GM21381 (cell line): Measurements from ENCODE around the gene IL1RL1.
"Not testable (repeated sequence)": the region's sequence is repeated elsewhere in the genome, so short reads cannot be mapped to it uniquely, and the experiment has no call there.

Experiments
- ATAC-seq: cut with Tn5 transposase; IDR thresholded peaks from one replicate; pipeline ENCODE4 v1.9.1; 2021; ENCODE audit warnings: mild to moderate bottlenecking, moderate library complexity; ENCODE audit not compliant: unreplicated experiment

The IL1RL1 gene

GRCh38 chr2:102291319-102292075, 19.9 kb upstream of the IL1RL1 start:
- ATAC-seq = no peak

- no peak for ATAC-seq
Measured at GRCh38 chr2:102294802-102295489, 16.4 kb upstream of the IL1RL1 start.

GRCh38 chr2:102295566-102295965, 15.8 kb upstream of the IL1RL1 start:
- ATAC-seq = no peak

GRCh38 chr2:102296449-102296848, 14.9 kb upstream of the IL1RL1 start:
- ATAC-seq = no peak

- ATAC-seq = no peak
Measured at GRCh38 chr2:102297891-102298290, 13.5 kb upstream of the IL1RL1 start.

- ATAC-seq = peak; percentile 84
Measured at GRCh38 chr2:102301867-102302362, 9.4 kb upstream of the IL1RL1 start.

GRCh38 chr2:102302458-102302857, 8.9 kb upstream of the IL1RL1 start:
- ATAC-seq = no peak

GRCh38 chr2:102303589-102303988, 7.8 kb upstream of the IL1RL1 start:
- no peak for ATAC-seq

- no peak for ATAC-seq
Measured at GRCh38 chr2:102304268-102304667, 7.1 kb upstream of the IL1RL1 start.

GRCh38 chr2:102304711-102305611, 6.4 kb upstream of the IL1RL1 start:
- no peak for ATAC-seq

GRCh38 chr2:102306125-102306524, 5.2 kb upstream of the IL1RL1 start:
- ATAC-seq = no peak

- ATAC-seq = no peak
Measured at GRCh38 chr2:102313025-102313424, 1.7 kb downstream of the IL1RL1 start.

GRCh38 chr2:102313471-102313870, 2.1 kb downstream of the IL1RL1 start:
- ATAC-seq = no peak

- ATAC-seq = no peak
Measured at GRCh38 chr2:102313950-102314349, 2.6 kb downstream of the IL1RL1 start.

- ATAC-seq = no peak
Measured at GRCh38 chr2:102315921-102316320, 4.6 kb downstream of the IL1RL1 start.

- ATAC-seq = no peak
Measured at GRCh38 chr2:102317715-102318114, 6.4 kb downstream of the IL1RL1 start.

- no peak for ATAC-seq
Measured at GRCh38 chr2:102318437-102318836, 7.1 kb downstream of the IL1RL1 start.

GRCh38 chr2:102321941-102322719, 10.8 kb downstream of the IL1RL1 start:
- ATAC-seq = no peak

- not testable (repeated sequence) for ATAC-seq
Measured at GRCh38 chr2:102324914-102325313, 13.6 kb downstream of the IL1RL1 start.

- ATAC-seq = no peak
Measured at GRCh38 chr2:102331311-102331980, 20.1 kb downstream of the IL1RL1 start.
